Stimulated activated CD8-positive, alpha-beta memory T cell treated with anti-CD3 and anti-CD28 coated beads, Interleukin-4, amount 100 ng/mL, for 4 hours (primary cell): ENCODE results near the gene GRID1.
"Not testable (repeated sequence)": the region's sequence is repeated elsewhere in the genome, so short reads cannot be mapped to it uniquely, and the experiment has no call there.

ENCODE experiments used
- DNase-seq, 2 donors: peaks; one replicate each; pipeline ENCODE4 v3.0.0-alpha.2; 2020; ENCODE audit warnings: low read depth in 2 of 2, low spot score in 1 of 2

GRID1 gene

DNA sequence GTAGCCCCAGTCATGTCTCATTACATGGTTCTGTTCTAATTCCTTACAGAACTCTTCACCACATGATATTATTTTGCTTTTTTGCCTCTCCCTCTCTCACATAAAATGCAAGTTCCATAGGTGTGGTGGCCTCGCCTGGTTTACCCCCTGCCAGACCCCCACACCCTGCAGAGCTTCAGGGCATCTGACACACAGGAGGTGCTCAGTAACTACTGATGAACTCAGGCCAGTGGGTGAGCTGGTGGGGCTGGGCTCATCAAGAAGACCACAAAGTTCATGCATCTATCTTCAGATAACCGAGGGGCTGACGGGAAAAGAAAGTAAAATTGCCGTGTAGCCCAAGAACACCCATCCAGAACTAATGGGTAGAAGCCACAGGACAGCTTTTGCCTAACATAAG, 253.1 kb downstream of the GRID1 start:
- DNase-seq, result no peak

DNA sequence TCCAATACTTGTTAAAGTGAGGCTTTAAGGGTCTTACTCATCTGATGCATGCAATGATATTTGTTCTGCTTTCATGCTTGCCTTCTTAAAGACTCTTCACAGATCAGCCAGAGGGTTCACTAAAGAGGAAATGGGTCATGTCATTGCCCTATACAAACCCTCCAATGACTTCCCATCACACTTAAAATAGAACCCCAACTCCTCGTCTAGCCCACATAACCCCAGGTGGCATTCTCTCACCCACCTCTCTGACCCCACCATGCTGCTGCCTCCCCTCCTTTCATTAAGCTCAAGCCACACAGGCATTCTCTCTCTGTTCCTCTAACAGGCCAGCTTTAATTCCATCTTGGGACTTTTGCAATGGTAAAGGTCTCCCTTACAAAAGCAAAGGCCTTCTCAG, 253.6 kb downstream of the GRID1 start:
- DNase-seq, result no peak

DNA sequence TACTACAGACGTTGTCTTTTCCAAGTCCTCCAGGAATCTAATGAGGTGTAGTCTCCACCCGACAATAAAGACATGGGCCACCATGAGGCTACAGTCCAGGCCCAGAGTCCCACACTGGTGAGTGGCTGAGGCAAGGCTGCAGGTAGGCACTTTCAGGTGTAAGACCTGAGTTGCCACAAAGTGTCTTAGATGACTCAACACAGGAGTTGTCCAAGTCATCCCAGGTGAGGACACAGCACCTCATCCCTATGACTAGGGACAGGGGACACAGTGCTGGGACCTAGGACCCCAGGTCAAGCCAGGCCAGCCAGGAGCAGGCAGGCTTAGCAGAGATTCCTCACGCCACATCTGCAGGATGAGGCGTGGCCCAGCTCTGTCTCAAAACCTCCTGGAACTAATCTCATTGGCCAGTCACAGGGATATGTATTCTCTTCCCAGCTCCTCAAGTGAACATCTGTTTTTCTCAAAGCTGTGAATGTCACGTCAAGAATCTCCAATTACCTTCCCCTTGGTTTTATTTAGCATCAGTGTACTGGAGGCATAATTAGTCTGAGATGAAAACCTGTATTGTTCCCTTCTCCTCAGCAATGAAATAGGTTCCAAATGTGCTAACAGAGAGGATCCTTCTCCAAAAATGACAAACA, 254.6 kb downstream of the GRID1 start:
- DNase-seq, result no peak

DNA sequence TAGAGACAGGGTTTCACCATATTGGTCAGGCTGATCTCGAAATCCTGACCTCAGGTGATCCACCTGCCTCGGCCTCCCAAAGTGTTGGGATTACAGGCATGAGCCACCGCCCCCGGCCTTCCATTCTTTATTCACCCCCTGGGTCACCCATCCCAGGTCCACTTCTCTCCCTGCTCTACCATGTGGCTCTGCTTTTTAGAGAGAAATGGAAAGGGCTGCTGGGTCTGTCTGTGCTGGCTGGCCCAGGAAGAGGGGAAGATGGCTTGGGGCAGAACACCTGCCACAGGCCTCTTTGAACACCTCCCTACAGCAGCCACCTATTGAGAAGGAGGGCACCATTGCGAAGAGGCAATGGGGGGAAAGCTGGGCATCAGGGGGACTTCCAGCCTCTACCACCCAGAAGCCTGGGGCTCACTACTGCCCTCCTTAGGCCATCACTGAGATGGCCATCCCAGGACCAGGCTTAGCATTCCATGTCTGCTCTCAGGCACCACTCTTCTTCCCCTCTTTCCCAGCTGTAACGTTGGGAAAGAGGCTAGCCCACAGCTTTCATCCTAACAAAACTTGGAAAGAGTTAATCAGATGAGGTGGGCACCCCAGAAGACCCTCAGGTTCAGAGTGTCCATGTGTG, 256.3 kb downstream of the GRID1 start:
- no peak for DNase-seq

DNA sequence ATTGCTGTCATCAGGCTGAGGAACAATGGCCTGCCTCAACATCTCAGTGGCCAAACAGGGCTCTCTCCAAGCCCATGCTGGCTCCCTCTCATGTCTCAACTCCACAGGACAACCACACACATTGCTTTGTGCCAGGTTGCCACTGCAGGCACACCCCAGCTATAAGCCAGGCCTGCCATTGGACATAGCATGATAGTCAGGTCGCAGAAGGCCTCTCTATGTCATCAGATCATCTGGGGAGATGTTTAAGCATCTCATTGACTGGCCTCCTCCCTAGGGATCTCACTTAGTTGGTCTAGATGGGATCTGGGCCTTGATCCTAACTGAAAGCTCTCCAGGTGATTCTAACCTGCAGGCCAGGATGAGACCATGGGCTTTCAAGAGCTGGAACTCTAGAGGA, 257.2 kb downstream of the GRID1 start:
- no peak for DNase-seq

DNA sequence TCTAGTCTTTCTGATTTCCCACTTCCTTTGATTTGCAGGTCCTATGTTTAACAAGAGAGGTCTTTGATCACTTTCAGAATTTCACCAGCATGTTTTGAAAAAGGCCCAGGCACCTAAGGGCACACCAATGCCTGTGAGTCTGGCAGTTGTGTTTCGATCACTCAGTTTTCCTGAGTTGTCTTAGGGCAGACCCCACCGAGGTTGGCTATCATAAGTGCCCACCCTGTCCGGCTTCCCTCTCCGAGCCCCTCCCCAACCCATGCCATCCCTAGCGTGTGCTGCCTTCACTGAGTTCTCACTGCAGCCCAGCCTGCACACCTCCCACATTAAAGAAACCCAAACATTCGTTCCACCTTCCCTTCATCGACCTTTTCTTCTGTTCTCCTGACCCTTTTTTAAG, 257.9 kb downstream of the GRID1 start:
- no peak for DNase-seq

DNA sequence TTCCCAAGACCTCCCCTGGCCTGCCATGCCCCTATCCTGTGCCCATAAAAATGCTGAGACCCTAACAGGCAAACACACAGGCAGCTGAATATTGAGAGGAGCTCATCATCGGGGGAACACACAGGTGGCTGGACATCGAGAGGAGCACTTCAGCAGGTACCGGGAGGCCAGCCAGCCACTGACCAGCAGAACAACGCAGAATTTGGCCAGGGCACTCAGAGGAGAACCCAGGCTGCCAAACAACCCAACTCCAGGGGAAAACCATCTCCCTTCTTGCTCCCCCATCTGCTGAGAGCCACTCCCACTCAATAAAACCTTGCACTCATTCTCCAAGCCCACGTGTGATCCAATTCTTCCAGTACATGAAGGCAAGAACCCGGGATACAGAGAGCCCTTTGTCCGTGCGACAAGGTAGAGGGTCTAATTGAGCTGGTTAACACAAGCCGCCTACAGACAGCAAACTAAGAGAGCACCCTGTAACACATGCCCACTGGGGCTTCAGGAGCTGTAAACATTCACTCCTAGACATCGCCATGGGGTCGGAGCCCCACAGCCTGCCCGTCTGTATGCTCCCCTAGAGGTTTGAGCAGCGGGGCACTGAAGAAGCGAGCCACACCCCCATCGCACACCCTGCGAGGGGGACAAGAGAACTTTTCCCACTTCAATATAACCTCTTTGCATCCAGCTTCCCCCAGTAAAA, 258.8 kb downstream of the GRID1 start:
- DNase-seq, result not testable (repeated sequence)

DNA sequence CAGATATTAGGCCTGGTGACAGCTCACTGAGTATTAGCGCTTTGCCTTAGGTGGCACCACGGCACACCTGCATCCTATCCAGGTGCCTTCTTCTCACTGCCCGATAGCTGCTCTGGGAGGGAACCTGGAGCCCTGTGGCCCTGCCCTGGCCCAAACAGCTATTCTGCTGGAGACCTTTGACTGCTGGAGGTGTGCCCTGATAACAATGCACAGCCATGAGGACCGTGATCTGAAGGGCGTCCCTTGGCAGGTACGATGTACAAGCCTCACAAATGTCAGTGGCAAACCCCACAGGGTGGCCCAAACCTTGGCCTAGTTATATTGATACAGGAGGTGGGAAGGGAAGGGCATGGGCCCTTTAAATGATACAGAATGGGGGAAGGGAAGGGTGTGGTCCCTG, 259.5 kb downstream of the GRID1 start:
- no peak for DNase-seq

DNA sequence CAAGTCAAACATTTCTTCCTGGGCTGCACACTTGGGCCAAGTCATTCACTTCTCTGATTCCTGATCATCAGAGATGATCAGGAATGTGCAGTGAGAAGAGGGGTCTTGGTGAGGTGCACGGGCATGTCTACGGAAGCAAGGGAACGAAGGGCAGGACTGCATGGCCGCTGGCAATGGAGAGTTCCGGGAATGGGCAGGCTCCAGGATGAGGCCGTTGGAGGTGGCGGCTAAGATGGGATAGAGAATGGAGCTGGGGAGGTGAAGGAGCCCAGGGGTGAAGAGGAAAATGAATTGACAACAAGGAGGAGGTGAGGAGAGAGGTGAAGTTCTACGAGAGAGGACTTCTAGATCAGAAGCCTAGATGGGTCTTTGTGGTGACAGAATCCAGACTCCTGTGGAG, 260.0 kb downstream of the GRID1 start:
- DNase-seq, result no peak

DNA sequence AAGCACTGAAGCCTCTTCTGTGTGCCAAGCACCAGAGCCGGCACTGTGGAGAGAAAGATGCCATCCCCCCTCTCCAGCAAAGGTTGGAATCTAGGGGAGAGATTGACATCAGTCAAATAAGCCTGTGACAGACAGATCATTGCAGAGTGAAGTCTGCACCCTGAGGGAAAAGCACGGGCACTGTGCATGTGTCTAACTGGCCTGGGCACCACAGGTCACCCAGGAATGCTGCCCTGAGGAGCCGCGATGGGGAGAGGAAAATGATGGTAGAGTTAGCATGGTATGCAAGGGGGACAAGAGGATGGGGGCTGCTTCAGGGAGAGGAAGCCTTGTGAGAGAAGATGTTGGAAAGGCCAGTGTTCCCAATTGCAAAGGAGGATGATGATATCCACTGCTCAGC, 261.0 kb downstream of the GRID1 start:
- DNase-seq, result no peak

DNA sequence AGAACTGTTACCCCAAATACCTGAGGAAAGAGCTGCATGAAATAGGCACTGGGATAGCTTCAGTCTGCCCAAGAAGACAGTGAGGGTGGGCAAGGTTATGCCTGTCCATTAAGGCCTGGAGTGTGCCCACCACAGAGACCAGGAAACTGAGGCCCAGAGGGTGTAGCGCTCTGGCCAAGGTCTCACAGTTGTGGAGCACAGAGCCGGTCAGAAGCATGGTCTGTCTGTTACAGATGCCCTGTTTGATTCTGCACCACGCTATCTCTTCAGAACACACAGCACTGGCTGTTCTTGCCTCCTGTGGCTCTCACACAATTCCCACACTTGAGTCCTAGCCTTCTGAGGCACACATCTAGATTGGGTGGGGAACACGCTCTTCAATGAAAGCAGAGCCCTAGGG, 261.4 kb downstream of the GRID1 start:
- no peak for DNase-seq

DNA sequence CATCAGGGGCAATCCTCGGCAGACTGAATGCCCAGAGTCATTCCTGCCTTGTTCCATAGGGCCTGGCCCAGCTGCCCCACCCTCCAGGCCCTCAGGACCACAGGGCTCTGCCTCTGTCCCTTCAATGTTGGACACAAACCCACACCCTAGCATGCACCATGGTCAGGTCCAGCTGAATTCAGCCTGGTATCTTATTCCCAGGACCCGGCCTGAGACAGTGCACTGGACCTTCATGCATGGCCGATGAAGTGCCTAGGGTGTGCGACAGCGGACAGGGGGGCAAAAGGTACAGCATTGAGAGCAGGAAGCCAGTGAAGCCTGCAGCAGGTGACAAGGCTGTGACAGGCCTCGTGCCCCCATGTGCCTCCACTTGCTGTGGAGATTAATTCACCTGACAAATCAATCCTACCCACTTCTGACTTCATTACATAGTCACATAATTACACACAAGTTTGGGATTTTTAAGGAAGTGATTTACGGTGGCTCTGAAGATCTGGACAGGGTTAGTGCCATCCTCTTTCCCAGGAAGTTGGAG, 261.9 kb downstream of the GRID1 start:
- DNase-seq, result no peak

DNA sequence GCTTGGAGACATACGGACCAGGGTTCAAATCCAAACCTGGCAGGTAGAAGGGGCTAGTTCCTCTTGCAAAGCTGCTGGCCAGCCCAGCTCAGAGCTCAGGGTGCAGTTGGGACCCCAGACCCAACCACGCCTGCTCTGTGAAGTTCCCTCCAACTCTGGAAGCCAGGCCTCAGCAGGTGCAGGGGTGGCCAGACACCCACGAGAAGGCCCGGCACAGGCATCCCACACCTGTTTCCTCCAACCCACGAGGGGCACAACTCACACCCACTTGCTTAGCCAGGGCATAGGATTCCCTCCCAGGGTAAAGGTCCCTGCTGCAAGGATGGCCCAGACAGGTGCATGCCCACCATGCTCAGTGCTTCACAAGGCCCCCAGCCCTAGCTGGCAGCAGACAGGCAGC, 262.4 kb downstream of the GRID1 start:
- no peak for DNase-seq

DNA sequence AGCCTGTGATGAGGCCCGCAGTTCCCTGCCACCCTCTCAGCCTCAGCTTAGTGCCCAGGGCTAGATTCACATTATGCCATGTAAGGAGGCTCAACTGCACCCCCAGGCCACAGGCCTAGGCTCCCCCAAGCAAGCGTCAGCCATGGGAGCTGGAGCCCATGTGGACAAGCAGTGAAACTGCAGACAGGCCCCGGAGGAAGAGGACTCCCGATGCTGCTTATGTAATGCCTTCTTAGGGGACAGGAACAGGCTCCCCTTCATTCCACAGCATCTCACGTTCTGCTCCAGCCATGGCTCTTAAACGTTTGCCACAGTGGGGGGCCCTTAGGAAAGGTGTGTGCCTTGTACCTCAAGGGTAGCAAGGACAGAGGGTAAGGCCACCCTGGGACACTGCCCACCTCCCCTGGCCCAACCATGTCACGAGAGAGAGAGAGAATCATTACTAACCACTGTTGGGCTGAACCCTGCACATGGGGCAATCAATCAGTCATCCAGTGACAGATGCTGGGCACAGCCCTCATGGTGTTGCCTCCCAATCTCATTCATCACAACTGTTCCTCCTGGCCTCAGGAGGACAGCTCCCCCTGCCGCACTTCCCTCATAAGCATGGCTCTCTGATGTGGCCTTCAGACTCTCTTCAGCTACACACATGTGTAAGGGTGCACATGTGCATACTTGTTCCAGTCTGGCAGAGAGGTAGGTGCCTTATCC, 263.0 kb downstream of the GRID1 start:
- DNase-seq, result no peak

DNA sequence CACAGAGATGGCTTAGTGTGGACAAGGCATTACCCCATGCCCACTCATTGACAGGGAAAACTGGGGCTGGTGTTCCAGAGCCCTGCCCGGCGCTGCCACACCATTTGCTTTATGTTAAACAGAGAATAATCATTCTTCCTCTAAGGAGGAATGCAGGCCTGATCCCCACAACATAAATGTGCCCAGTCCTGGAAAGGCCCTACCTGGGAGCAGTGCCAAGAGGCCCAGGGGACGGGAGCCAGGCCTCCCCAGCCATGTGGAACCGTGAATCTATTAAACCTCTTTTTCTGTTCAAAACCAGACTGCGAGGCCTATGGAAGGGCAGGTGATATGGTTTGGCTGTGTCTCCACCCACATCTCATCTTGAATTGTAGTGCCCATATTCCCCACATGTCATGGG, 264.1 kb downstream of the GRID1 start:
- DNase-seq, result no peak

DNA sequence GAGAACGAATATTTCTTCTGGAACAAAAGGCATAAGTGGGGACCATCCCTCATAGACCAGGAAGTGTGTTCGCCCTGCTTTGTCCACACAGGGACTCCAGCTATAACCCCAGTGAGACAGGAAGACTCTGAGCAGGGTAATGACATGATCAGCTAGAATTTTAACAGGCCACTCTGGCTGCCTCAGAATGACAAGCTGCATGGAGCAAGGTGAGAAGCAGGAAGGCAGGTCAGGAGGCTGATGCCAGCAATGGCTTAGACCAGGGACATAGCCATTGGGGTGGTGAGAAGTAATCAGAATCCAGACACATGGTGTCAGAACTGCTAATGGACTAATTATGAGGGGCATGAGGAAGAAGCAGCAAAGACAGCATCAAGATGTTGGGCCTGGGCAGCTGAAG, 264.6 kb downstream of the GRID1 start:
- DNase-seq, result no peak

DNA sequence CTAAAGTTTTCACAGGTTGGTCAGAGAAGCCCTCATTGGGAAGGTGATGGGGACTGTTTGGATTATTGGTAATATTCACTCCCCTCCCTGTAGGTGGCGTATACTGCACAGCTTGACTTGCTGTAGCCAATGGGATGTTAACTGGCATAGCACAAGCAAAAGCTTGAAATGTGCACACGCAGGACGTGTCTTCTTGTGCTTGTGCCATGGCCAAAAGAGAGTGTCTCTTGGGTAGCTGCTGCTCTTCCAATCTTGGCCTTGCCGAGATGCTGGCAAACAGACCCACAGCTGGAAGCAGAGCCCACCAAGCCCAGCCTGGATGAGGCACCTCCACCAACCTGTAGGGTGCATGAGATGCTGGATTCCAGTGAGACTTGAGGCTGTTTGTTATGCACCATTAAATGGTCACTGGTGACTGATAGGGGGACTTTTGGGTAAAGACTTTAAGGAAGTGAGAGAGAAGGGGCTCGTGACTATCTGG, 266.0 kb downstream of the GRID1 start:
- DNase-seq, result no peak

DNA sequence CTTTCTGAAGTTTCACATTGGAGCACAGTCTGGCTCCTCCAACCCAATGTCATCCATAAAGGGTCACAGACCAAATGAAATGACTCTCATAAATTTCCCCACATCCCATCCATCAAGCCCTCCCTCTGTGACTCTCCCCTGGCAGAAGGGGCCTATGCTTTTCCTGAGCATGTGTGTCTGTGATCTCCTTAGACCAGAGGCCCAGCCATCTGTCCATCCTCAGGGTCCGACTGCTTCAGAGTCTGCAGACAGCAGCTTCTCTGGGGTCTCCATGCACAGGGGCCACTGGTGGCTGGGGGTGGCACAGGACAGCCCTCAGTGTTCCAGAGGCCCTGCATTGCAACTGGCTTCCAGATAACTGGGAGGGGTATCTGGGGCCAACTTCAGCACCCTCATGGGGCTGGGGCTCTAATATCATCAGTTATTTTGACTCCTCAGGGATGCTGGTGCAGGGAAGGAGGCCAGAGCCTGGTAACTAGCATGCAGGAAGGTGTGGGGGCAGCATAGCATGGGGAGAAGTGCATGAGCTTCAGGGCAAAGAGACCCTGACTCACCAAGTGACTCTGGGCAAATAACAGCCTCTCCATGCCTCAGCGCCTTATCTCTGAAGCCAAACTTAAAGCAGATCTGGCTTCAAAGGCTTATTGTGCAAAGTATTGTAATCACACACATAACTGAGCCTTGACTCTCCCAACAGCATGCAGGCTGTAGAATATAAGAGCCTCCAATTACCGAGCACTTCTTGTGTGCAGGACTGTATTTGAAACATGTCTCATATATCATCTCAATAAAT, 266.9 kb downstream of the GRID1 start:
- DNase-seq, result no peak

DNA sequence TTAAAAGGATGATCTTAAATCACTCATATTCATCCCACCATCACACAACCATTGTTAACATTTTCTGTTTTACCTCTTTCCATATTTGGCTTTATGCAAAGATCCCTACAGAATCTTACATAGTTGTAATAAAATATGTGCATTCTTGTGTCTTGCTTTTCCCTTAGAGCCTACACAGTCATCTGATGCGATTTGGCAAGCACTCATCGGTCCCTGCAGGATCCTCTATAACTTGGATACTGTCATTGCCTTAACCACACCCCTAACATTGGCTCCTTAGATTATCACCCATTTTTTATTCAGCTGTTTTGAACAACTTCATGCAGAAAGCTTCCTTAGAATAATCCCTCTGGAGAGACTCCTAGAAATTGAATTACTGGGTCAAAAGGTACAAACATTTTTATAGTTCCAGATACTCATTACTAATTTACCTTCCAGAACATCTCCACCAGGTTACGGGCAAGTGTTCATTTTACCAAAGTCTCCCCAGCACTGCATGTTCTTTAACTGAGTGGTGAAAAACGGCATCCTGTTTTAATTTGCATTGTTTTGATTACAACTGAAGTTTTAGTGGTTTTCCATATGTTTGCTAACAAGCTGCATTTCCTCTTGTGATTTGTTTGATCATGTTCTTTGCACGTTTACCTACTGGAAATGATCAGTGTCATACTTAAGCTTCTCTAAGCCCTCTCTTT, 268.3 kb downstream of the GRID1 start:
- no peak for DNase-seq

DNA sequence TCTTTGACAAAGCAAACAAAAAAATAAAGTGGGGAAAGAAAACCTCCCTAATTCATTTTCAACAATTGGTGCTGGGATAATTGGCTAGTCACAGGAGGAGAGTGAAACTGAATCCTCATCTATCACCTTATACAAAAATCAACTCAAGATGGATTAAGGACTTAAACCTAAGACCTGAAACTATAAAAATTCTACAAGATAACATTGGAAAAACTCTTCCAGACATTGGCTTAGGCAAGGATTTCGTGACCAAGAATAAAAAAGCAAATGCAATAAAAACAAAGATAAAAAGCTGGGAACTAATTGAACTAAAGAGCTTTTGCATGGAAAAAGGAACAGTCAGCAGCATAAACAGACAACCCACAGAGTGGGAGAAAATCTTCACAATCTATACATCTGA, 271.5 kb downstream of the GRID1 start:
- not testable (repeated sequence) for DNase-seq
